Heart left ventricle (tissue), 16 donors: Measurements from ENCODE around the gene ATP7B. TPM values are rescaled to one million over a fixed set of nuclear protein-coding genes. Genes with fewer than 3 reads are reported as not detected.

Experiments
- ATAC-seq, 4 donors: fragments of 200-7000 bp; cut with Tn5 transposase; one replicate each; pipeline ENCODE4 v1.9.1; 2020 to 2022; ENCODE audit warnings: moderate library complexity in 4 of 4, mild to moderate bottlenecking in 3 of 4, moderate number of reproducible peaks in 1 of 4
- DNase-seq, 5 donors: peaks; one replicate each; pipeline ENCODE4 v3.0.0-alpha.2; 2020
- H3K27ac ChIP-seq, 12 donors: fragments of 200-600 bp; sonication (generic) in 4 of 12; one replicate each; pipeline versions ENCODE4 v1.5.0 to v1.8.0; 2016 to 2022; ENCODE audit warnings: mild to moderate bottlenecking in 2 of 12
- H3K27me3 ChIP-seq, 9 donors: fragments of 200-600 bp; sonication (generic) in 2 of 9; one replicate each; pipeline versions ENCODE4 v1.5.1 to v1.8.0; 2016 to 2022; ENCODE audit warnings: mild to moderate bottlenecking in 3 of 9
- H3K36me3 ChIP-seq, 9 donors: fragments of 200-600 bp; sonication (generic) in 2 of 9; one replicate each; pipeline versions ENCODE4 v1.5.0 to v1.8.0; 2018 to 2022; ENCODE audit warnings: mild to moderate bottlenecking in 2 of 9
- H3K4me1 ChIP-seq, 12 donors: fragments of 200-600 bp; sonication (generic) in 4 of 12; one replicate each; pipeline versions ENCODE4 v1.5.0 to v1.8.0; 2016 to 2022; ENCODE audit warnings: mild to moderate bottlenecking in 3 of 12
- H3K4me3 ChIP-seq, 12 donors: fragments of 200-600 bp; sonication (generic) in 4 of 12; one replicate each; pipeline versions ENCODE4 v1.5.0 to v1.8.0; 2017 to 2022; ENCODE audit warnings: mild to moderate bottlenecking in 9 of 12, moderate library complexity in 4 of 12
- H3K9me3 ChIP-seq, 12 donors: fragments of 200-600 bp; sonication (generic) in 4 of 12; one replicate each; pipeline versions ENCODE4 v1.5.0 to v1.8.0; 2016 to 2022; ENCODE audit warnings: mild to moderate bottlenecking in 1 of 12
- POLR2A ChIP-seq, 2 donors: fragments of 450-650 bp; IDR thresholded peaks; one replicate each; pipeline ENCODE4 v1.6.1; 2017; ENCODE audit warnings: antibody characterized with exemption in 2 of 2, mild to moderate bottlenecking in 2 of 2, moderate library complexity in 2 of 2
- WGBS, 4 donors: extraction: QIAGEN DNeasy Blood & Tissue Kit in 2 of 4; methylation state at CpG; one replicate each; pipeline versions ENCODE4 v1.1.5 to v1.1.7; 2013 to 2018; 5-methylcytosine and 5-hydroxymethylcytosine counted together
- intact Hi-C, 10 donors: fragments of 100-400 bp; cut with DNase I; formaldehyde crosslinking; loops; one replicate each; pipeline versions ENCODE4 v1.11.1 to v1.14.2; 2022
- polyA plus RNA-seq, 2 donors: library from polyadenylated mRNA; stranded (reverse); fragments of 200-250 nt; gene quantifications; one replicate each; pipeline ENCODE4 v1.2.3, GENCODE V29; 2013
- total RNA-seq, 9 donors: library from RNA; depleted of rRNA in 2 of 9; stranded (reverse); fragments of >200 nt in 2 of 9; fragmentation: NEBNext Ultra II Directional in 3 of 9; extraction: Animal tissue kit (Norgen Biotek cat#: 25700) in 3 of 9; gene quantifications; one replicate each; pipeline versions ENCODE4 v1.1.0 to v1.2.4, GENCODE V29; 2016 to 2023
- TF ChIP-seq, protein P1 (sequence below), 12 donors: fragments of 200-600 bp; sonication (generic) in 4 of 12; IDR thresholded peaks; one replicate each; pipeline versions ENCODE4 v1.5.0 to v1.8.0; 2018 to 2022; ENCODE audit warnings: antibody characterized with exemption in 12 of 12, mild to moderate bottlenecking in 5 of 12
- donor health status: ischemic (EF 13 %, LVEDD 7.1; RV severe dilation, severe dysfunction).
- donor health status: healthy with polysubstance abuse.
- donor health status: DM: no; HTN: yes; CAD: no.
- donor health status: DM: no; HTN: no; CAD: no.
- donor health status: ischemic (EF 25% LVEDD 6.9; RV normal size, moderate dysfunction).
- donor health status: ischemic (EF 25% LVEDD 5.7; RV mildly dilated, moderate dysfunction).
- donor health status: healthy.
- donor health status: DM: yes; HTN: yes; CAD: no.
- donor health status: ischemic (EF 35%, LVEDD 5.7; RV mildly dilated, moderate dysfunction).
- donor health status: nonischemic (EF 11% LVEDD 7.7; RV severe dilation, severe dysfunction).
- donor health status: DM: yes; HTN: yes; CAD: no.
- donor health status: PGD.
- donor health status: ischemic (EF 29% LVEDD 5.4; RV normal size, mild dysfunction).
- donor health status: nonischemic (EF 23%, LVEDD 6.1; RV moderate dilation, normal function).

The ATP7B gene
- total and polyA plus RNA-seq, 11 donors: 2.7 to 11.4 (median 4.3) TPM

DNA sequence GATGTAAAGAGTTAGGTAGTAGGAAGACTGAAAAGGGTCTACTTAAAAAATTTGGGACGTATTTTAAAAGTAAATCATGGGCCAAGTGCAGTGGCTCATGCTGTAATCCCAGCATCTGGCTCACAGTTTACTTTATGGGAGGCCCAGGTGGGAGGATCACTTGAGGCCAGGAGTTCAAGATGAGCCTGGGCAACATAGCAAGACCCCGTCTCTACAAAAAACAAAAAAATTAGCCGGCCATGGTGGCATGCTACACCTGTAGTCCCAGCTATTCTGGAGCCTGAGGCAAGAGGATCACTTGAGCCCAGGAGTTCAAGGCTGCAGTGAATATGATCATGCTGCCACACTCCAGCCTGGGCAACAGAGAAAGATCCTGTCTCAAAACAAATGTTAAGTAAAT, 36.2 kb upstream of the ATP7B start:
- H3K36me3 ChIP-seq: no peaks in the 10 kb centered on the region
- no peaks in the 10 kb centered on the region for H3K27me3 ChIP-seq
- H3K27ac ChIP-seq: no peak overlapping the region
- no peak overlapping the region for H3K4me3 ChIP-seq
- DNase-seq (no peak), ATAC-seq (no peak)
- H3K9me3 ChIP-seq: peaks cover 0 to 8% (median 0%) of the 10 kb centered on the region in 12 donors
- TF ChIP-seq POLR2A (IDR thresholded peaks at IDR 0.05): no peak
- TF ChIP-seq, protein P1, sequence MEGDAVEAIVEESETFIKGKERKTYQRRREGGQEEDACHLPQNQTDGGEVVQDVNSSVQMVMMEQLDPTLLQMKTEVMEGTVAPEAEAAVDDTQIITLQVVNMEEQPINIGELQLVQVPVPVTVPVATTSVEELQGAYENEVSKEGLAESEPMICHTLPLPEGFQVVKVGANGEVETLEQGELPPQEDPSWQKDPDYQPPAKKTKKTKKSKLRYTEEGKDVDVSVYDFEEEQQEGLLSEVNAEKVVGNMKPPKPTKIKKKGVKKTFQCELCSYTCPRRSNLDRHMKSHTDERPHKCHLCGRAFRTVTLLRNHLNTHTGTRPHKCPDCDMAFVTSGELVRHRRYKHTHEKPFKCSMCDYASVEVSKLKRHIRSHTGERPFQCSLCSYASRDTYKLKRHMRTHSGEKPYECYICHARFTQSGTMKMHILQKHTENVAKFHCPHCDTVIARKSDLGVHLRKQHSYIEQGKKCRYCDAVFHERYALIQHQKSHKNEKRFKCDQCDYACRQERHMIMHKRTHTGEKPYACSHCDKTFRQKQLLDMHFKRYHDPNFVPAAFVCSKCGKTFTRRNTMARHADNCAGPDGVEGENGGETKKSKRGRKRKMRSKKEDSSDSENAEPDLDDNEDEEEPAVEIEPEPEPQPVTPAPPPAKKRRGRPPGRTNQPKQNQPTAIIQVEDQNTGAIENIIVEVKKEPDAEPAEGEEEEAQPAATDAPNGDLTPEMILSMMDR (IDR thresholded peaks at IDR 0.05): no peak
- no peaks in the 10 kb centered on the region for H3K4me1 ChIP-seq
- intact Hi-C loops: no loop called here
- WGBS, 4 donors: 90 to 97% (median 95%) methylated on average over 3 of the region's 3 CpGs

- no peak for TF ChIP-seq POLR2A (IDR thresholded peaks at IDR 0.05)
- TF ChIP-seq, protein P1 (IDR thresholded peaks at IDR 0.05): no peak
- DNase-seq (no peak), ATAC-seq (no peak)
- Histone ChIP-seq H3K4me1 (no peaks in the 10 kb centered on the region), H3K27ac (no peak overlapping the region), H3K36me3 (no peaks in the 10 kb centered on the region), H3K4me3 (no peak overlapping the region), H3K9me3 (peaks cover 0 to 16% (median 0%) of the 10 kb centered on the region in 12 donors), H3K27me3 (no peaks in the 10 kb centered on the region)
- intact Hi-C loops: no loop called here
- 73 to 98% (median 95%) methylated on average over 3 of the region's 3 CpGs for WGBS, 4 donors
These were observed 32.4 kb upstream of the ATP7B start for GRCh38 chr13:52043675-52044074.

GRCh38 chr13:52036037-52036436, 24.8 kb upstream of the ATP7B start:
- Histone ChIP-seq H3K9me3 (no peaks in the 10 kb centered on the region), H3K27ac (no peak overlapping the region), H3K4me1 (no peaks in the 10 kb centered on the region), H3K4me3 (no peak overlapping the region), H3K36me3 (no peaks in the 10 kb centered on the region), H3K27me3 (no peaks in the 10 kb centered on the region)
- intact Hi-C loops: no loop called here
- TF ChIP-seq POLR2A (IDR thresholded peaks at IDR 0.05): no peak
- TF ChIP-seq, protein P1 (IDR thresholded peaks at IDR 0.05): no peak
- DNase-seq (no peak), ATAC-seq (no peak)
- WGBS, 4 donors: 89 to 96% (median 95%) methylated on average over 1 of the region's 1 CpG

DNA sequence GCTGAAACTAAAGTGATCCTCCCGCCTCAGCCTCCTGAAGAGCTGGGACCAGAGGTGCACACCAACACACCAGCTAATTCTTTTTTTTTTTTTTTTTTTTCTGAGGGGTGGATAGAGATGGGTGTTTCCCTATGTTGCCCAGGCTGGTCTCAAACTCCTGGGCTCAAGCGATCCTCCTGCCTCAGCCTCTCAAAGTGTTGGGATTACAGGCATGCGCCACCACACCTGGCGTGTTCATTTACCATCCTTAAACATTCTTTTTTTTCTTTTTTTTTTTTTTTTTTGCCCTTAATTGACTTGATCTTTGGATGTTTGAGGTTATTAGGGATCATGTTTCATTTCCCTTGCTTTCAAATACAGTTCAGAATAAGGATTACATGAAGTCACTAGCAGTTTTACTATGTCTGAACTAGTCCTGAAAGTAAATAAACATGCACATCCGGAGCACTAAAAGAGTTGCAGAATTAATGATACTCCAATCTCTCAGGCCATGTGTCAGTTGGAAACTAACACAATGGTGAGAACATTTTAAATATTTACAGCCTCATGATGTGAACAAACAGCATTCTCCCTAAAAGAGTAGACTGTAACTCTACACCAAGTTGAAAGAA, 23.5 kb upstream of the ATP7B start:
- Histone ChIP-seq H3K9me3 (no peaks in the 10 kb centered on the region), H3K36me3 (peaks cover 0 to under 1% (median 0%) of the 10 kb centered on the region in 9 donors), H3K4me3 (no peak overlapping the region), H3K27ac (no peak overlapping the region), H3K4me1 (no peaks in the 10 kb centered on the region), H3K27me3 (no peaks in the 10 kb centered on the region)
- intact Hi-C loops: no loop called here
- no peak for TF ChIP-seq POLR2A (IDR thresholded peaks at IDR 0.05)
- TF ChIP-seq, protein P1 (IDR thresholded peaks at IDR 0.05): no peak
- DNase-seq: no peak
- WGBS, 4 donors: 76 to 94% (median 83%) methylated on average over 5 of the region's 5 CpGs
- ATAC-seq: no peak
